HG03039 (cell line): Measurements from ENCODE around the gene COMT.

Experiments used
- ATAC-seq: cut with Tn5 transposase; IDR thresholded peaks from one replicate; pipeline ENCODE4 v1.9.1; 2021; ENCODE audit warnings: mild to moderate bottlenecking, moderate library complexity; ENCODE audit not compliant: unreplicated experiment

COMT gene

GRCh38 chr22:19968450-19968891, 26.9 kb downstream of the COMT start:
- ATAC-seq, result no peak

- no peak for ATAC-seq
Measured at GRCh38 chr22:19969141-19969928, 27.8 kb downstream of the COMT start.

- ATAC-seq, result no peak
Measured at GRCh38 chr22:19970031-19970478, 28.5 kb downstream of the COMT start.

DNA sequence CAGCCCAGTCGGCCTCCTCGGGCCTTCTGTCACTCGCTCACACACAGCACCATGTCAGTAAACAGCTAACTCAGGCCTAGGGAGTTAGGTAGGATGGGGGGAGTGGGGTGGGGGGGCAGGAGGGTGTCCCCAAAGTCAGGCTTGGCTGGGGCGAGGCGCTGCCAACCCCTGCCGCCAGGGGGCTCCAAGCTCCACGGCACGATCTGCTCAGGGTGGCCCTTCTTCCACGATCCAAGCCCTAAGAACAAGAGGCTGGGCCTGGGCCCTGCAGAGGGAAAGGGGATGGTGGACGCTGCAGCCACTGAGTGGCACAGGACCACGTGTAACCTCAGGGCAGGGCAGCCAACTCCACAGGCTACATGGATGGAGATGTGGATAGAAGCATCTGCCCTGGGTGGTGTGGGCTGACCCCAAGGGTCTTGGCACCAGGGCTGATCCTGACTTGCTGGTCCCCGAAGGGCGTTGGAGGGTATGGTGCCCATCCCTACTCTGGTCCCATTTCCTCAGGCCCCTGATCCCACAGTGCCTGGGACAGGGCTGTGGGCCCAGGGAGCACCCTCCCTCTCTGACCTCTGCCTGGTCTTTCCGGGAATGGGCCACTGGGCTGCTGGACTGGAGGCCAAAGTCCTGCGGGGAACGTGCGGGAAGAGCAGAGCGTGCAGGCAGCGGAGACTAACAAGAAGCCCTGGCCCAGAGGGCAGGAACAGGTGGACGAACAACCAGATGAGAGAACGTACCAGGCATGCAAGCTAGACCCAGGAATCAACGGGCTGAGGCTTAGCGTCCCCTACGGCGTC, 29.1 kb downstream of the COMT start:
- no peak for ATAC-seq

DNA sequence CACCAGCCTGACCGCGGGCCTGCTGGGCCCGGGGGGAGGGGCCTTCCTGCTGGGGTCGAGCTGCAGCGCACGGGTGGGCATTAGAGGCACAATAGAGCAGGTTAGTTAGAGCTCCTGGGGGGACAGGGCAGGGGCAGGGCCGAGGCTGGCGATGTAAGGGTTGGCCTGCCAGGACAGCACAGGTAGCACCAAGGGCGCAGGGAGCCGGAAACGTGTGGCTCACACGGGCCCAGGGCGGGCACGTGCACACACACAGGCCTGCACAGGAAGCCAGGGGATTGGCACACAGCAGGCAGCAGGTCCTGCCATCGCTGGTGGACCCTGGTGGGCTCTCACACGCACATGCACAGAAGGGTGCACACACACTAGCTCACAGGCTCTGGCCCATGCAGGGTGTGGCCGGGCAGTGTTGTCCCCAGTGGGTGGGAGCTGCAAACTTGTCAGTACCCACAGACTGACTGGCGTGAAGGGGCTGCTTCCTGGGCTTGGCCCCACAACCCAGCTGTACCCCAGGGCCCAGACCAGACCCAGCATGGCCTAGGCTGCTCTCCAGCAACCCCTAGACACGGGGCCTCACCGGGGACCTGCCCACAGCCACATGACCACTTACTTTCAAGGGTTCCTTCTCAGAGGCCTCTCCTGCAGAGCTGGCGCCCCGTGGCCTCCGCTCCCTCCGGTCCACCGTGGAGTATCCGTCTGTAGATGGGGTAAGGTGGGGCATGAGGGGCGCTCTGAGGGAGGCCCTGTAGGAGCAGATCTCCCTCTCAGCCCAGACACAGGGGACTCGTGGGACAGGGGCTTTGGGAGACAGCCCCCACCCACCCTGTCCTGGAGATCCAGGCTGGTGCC, 29.9 kb downstream of the COMT start:
- ATAC-seq, result no peak

GRCh38 chr22:19972251-19972650, 30.7 kb downstream of the COMT start:
- ATAC-seq, result no peak

GRCh38 chr22:19972652-19973550, 31.3 kb downstream of the COMT start:
- no peak for ATAC-seq

DNA sequence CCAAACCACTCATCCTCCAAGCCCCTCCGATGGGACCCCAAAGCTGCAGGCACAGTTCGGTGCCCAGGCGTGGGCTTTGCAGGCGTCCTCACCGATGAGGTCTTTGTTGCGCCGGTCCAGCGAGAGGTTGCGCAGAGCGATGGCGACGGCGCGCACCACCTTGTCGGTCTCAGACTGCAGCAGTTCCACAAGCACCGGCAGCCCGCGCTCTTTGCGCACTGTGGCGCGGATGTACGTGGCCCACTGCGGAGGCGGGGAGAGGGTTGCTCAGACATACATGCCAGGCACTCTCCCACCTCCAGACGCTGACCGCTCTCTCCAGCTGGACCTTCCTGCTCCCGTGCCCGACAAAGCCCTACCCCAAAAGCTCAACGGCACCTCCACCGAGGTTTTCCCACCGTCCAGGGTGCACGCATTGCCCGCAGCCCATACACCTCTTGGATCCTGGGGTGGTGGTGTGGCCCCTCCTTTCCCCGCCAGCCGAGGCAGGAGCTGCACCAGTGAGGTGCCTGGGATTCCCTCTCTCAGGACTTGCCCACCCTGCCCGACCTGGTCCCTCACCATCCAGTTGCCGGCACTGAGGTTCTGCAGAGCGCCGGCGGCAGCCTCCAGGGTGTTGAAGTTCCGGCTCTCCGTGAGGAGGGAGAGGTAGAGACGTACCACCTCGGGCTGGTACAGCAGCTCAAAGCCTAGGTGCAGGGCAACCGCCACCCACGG, 32.1 kb downstream of the COMT start:
- no peak for ATAC-seq

DNA sequence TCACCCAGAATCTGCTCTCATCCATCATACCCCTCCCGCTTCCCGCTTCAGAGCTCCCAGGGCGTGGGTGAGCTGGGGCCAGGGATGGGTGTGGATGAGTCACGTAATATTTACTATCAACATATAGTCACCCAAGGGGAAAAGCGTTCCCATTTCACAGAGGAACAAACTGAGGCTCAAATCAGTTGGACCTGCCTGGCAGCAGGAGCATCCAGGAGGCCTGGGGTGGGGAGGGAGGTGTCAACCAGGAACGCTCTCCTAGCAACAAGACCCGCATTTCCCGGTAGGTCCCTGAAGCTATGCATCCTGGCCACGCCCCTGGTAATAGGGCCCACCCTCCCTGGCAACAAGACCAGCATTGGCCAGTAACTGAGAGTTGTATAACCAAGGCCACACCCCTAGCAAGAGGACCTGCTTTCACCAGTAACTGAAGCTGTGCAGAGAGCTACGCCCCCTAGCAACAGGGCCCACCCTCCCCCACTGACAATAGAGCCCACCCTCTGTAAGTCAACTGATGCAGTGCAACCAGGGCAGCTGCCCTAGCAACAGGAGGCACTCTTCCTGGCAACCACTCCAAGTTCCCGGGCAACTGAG, 32.8 kb downstream of the COMT start:
- ATAC-seq, result no peak

- no peak for ATAC-seq
Measured at GRCh38 chr22:19974935-19975706, 33.5 kb downstream of the COMT start.

DNA sequence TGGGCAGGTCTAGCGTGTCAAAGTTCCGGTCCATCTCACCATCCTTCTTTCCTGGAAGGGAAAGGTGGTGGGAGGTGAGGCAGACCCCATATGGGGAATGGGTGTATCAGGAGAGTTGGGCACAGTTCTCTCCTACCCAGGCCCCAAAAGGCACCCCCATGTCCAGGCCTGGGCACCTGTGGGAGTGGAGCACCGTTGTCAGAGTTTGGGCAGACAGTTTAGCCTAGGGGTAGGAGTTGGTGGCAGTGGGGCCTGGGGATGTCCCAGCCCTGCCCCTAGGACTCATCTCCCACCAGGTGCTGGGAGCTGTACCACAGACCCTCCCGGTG, 34.1 kb downstream of the COMT start:
- no peak for ATAC-seq

DNA sequence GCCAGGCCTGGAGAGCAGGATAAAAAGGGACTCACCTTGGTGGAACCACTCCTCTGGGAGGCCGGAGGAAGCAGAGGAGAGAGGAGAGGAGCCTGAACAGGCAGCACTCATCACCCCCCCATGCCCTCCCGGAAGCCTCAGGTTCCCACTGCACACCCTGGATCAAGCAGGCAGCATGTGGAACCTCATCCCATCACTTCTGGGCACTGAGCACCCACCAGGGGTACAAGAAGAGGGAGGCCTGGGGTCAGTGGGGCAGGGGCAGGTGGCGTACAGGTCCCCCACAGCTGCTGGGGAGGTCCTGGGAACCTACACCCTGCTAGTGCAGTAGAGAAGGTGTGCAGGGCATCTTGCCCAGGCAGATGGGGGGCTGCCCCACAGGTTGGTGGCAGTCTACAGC, 35.1 kb downstream of the COMT start:
- ATAC-seq, result no peak

GRCh38 chr22:19977296-19978243, 36.0 kb downstream of the COMT start:
- ATAC-seq, result no peak

DNA sequence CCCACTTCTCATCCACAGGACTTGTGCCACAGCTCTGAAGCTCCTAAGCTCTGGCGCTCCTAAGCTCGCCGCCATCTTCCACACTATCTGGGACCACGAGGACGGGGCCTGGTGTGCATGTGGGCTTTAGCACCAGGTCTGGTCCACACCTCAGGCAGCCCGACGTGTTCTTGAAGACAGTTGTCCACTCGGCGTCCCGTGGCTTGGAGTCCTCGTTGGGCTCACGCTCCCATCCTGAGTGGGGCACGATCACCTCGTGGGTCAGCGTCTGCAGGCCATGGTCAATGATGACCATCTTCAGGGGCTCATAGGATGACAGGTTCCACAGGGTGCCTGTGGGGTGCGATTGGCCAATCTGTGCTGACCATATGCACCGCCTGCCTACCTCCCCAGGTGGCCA, 37.2 kb downstream of the COMT start:
- ATAC-seq, result no peak

DNA sequence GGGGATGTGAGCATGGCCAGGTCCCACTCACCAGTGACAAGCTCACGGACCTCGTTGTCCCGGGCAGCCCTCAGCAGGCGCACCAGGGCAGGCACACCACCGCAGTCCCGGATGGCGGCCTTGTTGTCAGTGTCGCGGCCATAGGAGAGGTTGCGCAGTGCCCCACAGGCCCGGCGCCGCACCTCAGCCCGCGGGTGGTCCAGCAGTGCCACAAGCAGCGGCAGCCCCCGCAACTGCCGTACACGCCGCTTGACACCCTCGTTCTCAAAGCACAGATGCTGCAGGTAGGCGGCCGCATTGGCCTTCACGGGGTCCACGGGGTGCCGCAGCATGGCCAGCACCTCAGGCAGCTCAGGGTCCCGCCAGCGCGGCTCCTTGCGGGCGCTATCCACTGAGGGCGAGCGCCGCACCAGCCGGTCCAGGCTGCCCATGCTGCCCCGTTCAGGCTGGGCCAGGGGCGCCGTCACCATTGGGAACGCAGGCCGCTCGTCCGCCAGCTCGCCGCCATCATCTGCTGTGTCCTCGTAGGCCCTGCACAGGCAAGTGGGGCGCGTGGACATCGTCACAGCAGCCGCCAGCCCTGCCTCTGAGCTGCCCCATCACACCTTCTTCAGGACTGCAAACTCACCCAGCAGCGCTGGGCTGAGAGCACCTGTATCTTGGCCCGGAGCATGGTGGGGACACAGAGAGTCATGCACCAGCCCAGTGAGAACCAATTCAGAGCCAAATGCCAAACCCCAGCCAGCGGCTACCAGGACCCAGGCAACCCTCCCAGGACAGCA, 38.3 kb downstream of the COMT start:
- ATAC-seq, result no peak

DNA sequence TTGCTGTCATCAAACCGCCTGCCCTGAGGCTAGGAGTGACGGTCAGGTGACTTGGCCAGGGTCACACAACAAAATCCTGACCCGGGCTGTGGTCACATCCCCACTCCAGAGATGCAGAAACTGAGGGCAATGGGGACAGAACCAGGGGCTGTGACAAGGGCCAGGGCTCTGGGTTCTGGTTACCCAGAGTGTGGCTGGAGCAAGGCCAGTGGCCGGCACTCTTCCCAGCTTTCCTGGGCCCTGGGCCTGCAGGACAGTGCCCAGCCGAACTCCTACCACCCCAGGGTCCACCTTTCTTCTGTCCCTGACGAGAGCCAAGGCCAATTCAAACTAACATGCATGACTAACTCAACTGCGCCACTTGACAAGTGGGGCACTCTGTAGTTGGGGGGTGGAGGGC, 39.2 kb downstream of the COMT start:
- no peak for ATAC-seq
